Renal cortex interstitium (tissue), 15 donors: ENCODE data around the gene CHCT1. TPM values are rescaled to one million over a fixed set of nuclear protein-coding genes. Genes with fewer than 3 reads are reported as not detected.
"Not testable (repeated sequence)": the region's sequence is repeated elsewhere in the genome, so short reads cannot be mapped to it uniquely, and the experiment has no call there.

ENCODE experiments used
- DNase-seq, 11 donors: peaks; one replicate each; pipeline ENCODE4 v3.0.0-alpha.2; 2013; ENCODE audit warnings: low read depth in 9 of 11, low spot score in 4 of 11; ENCODE audit errors: extremely low read depth in 1 of 11
- long read RNA-seq, 16 experiments: transcript quantifications; one replicate each; lab custom pipeline, GENCODE V29; 2026
- polyA plus RNA-seq, 3 donors: library from polyadenylated mRNA; unstranded; fragments of 120-200 nt; gene quantifications; one replicate each; pipeline ENCODE4 v1.2.1, GENCODE V29; 2013; ENCODE audit not compliant: insufficient read length in 3 of 3

CHCT1 gene
- not detected for polyA plus RNA-seq
- long read RNA-seq, donor 1 = 0 reads
- long read RNA-seq, donor 2 = 0 reads
- long read RNA-seq, donor 3 = 0 reads
- long read RNA-seq, donor 4 = 0 reads
- long read RNA-seq, donor 5 = 0 reads
- long read RNA-seq, donor 6 = 0 reads
- long read RNA-seq, donor 7, partial matches to known transcripts = 0 of 8 reads
- long read RNA-seq, donor 7, other reads (novel, unspliced or antisense) = 8 of 8 reads
- long read RNA-seq, donor 8 = 0 reads
- long read RNA-seq, donor 9 = 0 reads
- long read RNA-seq, donor 10 = 0 reads
- long read RNA-seq, donor 11 = 0 reads
- long read RNA-seq, donor 12 = 0 reads
- long read RNA-seq, donor 13 = 0 reads
- long read RNA-seq, donor 14 = 0 reads
- long read RNA-seq, donor 15 = 0 reads
- long read RNA-seq, donor 16 = 0 reads

DNA sequence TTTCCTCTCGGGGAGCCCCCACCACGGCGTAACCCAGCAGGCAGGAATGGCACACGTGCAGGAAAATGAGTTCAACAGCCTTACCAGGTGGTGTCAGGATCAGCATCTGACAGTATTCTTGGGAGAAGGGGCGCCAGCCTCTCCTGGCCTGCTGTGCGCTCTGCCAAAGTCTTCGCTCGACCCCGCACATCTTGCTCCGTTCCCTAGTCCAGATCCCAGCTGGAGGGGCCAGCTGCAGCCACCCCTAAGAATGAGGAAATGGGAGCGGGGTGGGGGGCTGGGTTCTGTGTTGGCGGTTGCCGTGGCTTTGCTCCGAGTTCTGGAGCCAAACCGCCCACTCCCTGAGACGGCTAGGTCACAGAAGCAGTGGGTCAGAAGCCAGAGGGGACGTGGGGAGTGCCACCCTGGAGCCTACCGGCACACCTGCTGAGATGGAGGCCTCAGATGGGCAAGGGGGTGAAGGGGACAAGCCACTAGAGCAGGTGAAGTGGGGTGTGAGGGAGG is at the start of gene CHCT1:
TSS of gene CHCT1 (plus strand) at position 328 of the 504 bp plus-strand sequence. CDS start at position 432, 104 bp downstream.
- no peak for DNase-seq

DNA sequence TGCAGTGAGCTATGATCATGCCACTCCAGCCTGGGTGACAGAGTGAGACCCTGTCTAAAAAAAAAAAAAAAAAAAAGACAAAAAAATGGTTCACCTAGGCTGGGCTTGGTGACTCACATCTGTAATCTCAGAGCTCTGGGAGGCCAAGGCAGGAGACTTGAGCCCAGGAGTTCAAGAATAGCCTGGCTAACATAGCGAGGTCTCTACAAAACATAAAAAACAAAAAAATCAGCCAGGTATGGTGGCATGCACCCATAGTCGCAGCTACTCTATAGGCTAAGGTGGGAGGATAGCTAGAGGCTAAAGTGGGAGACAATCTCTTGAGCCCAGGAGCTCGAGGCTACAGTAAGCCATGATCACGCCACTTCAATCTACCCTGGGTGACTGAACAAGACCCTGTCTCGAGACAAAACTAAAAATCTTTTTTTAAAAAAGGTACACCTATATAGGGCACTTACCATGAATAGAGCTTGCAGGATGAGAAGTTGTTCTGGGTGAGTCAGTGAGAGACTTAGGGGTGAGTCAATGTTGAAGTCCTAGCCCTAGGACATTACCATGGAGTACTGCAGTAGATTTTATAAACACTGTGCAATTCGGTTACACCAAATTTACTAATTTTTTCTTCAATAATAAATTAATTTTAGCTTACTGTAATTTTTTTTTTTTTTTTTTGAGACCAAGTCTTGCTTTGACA is 49.4 kb upstream of the CHCT1 start:
- DNase-seq = no peak

DNA sequence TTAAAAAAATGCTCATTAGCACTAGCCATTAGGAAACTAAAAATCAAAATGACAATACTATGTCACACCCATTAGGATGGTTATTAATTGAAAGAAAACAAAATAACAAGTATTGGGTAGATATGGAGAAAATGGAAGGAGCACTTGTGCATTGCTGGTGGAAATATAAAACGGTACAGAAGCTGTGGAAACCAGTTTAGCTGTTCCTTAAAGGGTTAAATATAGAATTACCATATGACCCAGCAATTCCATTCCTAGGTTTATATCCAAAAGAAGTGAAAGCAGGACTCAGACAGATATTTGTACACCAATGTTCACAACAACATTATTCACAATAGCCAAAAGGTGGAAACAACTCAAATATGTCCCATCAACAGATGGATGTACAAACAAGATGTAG is 44.1 kb upstream of the CHCT1 start:
- not testable (repeated sequence) for DNase-seq

DNA sequence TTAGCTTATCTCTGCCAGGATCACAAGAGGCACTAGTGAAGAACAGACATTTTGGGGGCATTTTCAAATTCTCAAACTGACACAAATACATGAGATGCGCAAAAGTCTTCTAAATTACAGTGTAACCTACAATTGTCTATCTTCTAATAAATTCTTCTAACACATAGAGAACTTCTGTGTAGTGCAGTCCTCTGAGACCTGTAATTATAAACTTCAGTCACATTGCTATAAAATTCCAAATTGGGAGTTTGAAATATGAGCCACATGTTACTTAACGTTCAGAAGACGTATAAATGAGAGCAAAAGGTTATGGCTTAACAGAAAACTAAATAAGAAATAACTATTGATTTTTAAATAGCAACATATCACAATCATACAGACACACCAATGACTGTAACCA is 42.8 kb upstream of the CHCT1 start:
- not testable (repeated sequence) for DNase-seq

DNA sequence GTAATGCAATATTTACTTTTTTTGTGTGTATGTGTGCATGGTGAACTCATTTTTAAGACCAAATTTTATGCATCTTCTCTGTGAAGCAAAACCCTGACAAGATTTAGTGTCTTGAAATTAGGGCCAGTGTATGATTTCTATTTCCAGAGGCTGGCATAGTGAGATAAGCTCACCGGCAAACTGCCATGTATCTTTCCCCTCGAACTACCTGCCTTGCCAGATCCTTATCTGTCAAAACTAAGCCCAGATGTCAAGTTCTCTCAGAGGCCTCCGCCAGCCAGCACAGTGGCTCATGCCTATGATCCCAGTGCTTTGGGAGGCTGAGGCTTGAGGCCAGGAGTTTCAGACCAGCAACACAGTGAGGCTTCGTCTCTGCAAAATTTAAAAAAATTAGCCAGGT is 40.3 kb upstream of the CHCT1 start:
- no peak for DNase-seq

DNA sequence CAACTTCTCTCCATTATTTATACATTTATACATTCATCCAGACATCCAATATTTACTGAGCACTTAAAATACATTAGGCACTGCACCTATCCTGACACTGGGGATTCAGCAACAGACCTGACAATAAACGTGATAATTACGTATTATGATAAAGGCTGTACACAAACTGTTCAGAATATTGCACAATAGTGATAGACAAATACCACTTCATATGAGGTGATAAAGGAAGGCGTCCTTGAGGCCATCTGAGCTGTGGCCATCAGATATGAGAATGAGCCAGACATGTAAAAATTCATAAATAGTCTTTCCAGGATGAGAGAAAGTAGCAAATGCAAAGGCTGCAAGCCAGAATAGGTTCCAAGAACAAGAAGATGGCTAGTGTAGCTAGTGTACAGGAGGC is 38.9 kb upstream of the CHCT1 start:
- DNase-seq = no peak

DNA sequence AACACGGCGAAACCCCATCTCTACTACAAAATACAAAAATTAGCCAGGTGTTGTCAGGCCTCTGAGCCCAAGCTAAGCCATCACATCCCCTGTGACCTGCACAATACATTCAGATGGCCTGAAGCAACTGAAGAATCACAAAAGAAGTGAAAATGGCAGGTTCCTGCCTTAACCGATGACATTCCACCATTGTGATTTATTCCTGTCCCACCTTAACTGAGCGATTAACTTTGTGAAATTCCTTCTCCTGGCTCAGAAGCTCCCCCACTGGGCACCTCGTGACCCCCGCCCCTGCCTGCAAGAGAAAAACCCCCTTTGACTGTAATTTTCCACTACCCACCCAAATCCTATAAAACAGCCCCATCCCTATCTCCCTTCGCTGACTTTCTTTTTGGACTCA is 37.4 kb upstream of the CHCT1 start:
- not testable (repeated sequence) for DNase-seq

DNA sequence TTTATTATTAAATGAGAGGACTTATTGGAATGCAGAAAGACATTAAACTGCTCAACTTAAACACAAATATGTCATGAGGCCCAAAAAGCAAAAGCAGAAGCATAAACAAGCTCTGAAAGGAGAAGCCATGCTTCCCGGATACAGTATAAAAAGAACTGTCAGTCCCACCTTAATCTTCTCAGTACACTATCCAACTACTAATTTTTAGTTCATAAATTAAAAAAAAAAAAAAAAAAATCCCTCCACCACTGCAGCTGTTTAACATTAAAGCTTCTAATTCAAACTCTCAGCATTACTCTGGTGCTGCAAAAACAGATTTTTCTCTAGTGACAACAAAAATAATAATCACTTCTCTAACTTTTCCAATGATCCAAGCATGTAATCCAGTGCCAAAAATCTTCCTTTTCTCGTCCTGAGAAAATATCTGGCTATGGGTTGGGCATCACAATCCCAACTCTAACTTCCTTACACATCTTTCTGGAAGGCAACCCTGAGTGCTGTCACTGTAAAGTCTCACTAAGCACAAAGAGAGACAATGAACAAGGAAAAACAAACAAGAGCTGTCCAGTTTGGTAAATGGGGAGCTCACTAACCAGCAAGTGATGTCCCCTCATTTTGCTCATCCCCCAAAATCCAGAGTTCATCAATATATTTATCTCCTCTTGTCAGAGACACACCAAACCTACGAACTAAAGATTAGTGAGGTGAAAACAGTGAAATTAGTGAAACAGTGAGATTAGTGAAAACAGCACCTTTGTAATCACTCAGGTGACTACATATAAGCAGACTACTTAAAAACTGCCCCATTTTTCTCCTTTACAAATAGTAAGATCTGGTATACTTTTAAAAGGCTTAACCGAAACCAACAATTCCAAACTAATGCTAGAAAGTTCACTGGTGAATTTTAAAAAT is 35.9 kb upstream of the CHCT1 start:
- DNase-seq = no peak

DNA sequence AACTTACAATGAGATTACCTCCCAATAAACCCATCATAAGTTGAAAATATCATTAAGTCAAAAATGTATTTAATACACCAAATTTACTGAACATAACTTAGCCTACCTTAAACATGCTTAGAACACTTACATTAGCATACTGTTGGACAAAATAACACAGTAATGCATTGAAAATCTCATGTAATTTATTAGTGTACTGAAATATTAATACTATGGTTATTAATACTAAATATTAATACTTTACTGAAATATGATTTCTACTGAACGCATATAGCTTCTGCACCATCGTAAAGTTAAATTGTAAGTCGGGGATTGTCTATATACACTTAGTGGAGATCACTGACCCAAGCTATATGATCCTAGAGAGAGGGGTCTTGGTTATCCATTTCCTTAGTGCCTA is 34.6 kb upstream of the CHCT1 start:
- DNase-seq = no peak

DNA sequence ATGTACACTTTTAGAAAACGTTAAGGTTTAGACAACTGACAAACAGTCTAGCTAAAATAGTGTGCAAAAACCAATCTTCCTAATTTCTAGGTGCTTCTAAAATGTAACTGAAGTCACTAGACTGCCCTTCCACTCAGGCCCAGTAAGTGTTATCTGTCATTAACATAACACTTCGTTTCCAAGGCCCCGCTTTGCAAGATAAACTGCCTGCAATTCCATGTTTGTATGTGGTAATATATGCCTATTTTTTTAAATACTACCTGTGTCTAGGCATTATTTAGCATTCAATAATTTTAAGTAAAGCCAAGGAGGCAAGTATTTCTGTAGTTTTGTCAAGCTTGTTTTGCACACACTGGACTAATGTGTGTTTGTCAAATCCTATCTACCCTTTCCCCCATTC is 33.5 kb upstream of the CHCT1 start:
- no peak for DNase-seq

DNA sequence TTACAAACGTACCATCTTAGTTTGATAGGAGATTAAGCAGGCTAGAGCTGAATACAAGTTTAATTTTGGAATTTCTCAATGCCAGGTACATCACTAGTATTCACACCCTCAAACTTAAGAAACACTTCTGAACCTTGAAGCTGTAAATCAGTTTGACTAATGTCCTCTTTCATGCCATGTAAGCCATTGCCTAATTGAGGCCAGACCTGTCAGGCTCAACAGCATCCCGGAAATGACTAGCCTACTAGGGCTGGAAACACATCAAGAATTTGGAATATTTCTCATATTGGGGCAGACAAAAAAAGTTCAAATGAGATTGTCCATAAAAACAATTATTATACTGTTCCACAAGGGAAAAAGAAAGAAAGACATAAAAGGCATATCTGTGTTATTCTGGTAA is 32.1 kb upstream of the CHCT1 start:
- no peak for DNase-seq

DNA sequence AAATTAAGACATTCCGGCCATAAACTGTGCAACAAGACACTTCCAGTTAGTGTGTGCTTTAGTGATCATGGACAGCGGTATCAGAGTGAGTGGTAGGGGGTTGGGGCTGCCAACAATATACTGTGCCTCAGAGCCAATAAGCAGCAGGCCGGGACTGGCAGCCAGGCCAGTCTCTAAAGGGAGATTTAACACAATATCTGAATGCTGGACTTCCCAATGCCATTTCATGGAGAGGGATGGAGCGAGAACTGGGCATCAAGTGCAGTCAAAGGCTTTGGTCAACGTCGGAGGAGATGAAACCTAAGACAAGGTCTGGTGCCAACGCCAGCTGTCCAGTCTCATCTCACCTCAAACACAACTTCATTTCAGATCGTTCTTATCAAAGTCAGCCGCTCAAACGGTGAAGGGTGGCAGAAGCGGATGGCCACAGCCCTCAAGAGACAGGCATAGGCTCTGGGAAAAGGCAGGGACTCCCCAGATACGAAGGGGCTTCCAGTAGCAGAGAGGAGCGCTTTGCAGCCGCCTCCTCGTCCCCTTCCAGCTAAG is 31.3 kb upstream of the CHCT1 start:
- no peak for DNase-seq

DNA sequence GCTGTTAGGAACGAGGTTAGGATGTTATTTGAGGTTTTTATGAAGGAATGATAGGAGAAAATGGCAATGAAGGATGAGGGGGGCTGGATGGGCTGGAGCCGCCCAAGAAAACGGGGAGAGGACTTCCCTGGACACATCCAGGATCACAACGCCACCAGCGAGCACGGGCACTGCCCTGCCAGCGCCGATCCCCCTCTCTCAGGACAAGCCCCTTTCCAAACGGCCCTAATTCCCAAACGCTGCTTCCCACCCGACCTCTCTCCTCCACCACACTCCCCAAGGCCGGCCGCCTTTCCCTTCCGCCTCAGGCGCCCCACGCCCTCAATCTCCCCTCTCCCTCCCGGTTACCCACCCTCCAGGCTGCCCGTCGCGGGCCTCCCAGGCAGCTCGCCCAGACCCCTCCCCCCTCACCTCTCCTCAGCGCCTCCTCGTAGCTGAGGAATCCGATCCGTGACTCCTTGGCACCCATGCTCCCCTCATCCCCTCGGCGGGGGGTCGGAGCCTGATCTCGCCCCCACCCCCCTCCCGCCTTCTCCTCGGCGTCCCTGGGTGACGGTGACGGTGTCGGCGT is 30.7 kb upstream of the CHCT1 start:
- peak in 7 of 11 donors; percentile 44 to 76 (median 66) for DNase-seq

DNA sequence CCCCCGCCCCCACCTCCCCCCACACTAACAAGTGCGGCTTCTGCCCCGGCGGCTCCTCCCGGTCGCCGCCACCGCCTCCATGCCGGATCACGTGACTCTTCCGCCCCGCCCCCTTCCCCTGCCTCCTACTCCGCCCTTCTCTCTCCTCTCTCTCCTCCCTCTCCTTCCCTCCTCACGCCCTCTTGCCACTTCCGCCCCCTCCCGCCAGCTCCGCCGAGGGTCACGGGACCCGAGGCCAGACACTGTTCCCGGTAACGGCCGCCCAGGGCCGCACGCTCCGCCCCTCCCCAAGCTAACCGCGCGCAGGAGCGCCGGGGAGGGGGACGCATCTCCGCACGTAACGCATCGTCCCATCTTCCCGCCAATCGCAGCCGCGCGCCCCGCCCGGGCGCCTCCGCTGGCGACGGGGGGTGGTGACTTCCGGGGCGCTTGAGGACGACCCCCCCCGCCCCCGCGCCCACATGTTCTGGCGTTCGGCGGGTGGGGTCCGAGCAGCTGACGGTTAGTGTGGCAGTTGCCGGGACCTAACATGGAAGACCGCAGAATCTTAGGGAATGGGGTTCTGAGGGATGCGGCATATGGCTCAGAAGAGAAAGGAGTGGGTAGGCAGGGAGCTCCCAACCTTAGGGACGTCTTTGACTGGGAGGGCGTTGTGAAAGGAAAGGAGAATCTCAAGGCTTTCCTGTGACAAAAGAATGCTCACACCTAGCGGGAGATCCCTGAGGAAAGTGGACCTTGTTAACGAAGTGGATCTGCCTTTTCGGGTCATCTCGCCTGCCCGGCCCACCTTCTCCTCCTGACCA is 30.0 kb upstream of the CHCT1 start, which contains the start of gene USP32:
TSS of gene USP32 (minus strand) at position 92 of the 803 bp plus-strand sequence. CDS start 194 bp downstream, outside the sequence.
- DNase-seq = peak; percentile 88 to 96 (median 94)

DNA sequence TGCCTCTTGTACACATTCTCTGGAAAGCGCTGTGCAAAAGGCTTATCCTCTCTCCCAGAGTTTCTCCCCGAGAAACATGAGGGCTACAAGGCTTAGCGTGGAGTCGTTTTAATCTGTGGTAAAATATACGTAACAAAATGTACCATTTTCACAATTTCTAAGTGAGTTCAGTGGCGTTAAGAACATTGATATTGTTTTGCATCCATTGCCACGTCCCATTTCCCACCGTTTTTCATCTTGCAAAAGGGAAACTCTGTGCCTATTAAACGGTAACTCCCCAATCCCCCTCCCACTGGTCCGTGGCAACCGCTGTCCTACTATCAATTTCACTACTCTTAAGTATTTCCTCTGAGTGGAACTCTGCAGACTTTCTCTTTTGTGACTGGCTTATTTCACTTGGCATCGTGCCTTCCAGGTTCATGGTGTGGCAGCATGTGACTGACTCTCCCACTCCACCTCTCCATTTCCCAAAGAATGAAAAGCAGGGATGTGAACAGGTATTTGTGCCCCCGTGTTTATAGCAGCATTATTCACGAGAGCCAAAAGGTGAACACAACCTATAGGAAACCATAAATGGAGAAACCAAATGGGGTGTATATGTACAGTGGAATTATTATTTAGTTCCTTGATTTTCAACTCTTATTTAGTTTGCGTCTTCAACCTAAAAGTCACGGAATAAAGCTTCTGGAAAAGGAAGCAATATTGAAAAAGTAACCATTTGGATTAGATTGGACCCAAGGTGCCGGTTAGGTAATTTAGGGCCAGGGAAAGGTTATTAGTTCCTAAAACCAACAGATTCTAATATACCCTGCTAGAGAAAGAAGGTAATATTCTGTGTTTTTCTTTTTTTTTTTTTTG is 29.2 kb upstream of the CHCT1 start:
- peak in 5 of 11 donors; percentile 47 to 73 (median 53) for DNase-seq

DNA sequence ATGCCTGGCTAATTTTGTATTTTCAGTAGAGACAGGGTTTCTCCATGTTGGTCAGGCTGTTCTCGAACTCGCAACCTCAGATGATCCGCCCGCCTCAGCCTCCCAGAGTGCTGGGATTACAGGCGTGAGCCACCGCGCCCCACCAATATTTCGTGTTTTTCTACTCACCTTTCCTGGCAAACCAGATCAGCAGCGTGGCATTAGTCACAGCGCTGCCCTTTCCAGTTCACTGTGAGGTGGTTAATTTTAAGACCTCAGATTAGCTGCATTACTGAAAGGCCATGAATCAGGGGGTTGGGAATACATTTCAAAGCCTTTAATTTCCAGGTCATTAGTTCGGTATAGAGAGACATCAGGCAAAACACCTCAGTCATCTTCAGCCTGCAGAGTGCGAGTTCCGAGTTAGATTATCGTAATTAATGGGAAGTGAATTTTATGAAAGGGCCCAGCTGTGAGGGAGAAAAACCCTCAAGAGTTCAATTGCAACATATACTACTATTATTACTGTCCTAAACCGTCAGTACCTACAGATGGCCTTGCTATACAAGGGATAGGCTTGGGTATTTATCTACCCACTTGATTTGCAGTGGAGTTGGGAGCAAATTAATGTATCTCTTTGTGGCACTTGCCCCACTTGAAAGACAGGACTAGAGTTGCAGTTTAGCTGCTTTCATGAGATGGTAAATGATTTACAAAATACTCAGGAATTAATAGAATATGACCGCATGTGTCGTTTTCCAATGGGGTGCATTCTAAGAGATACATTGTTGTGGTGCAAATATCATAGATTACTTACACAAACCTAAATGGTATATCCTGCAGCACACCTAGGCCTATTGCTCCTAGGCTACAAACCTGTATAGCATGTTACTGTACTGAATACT is 28.2 kb upstream of the CHCT1 start:
- no peak for DNase-seq
